Stimulated activated CD4-positive, alpha-beta T cell treated with anti-CD3 and anti-CD28 coated beads, TNF-alpha, amount 100 ng/mL, for 4 hours (primary cell): ENCODE data around the gene BAG2.

ENCODE experiments used
- DNase-seq, 3 experiments: peaks; one replicate each; pipeline ENCODE4 v3.0.0-alpha.2; 2020; ENCODE audit warnings: low read depth in 3 of 3

Gene BAG2

DNA sequence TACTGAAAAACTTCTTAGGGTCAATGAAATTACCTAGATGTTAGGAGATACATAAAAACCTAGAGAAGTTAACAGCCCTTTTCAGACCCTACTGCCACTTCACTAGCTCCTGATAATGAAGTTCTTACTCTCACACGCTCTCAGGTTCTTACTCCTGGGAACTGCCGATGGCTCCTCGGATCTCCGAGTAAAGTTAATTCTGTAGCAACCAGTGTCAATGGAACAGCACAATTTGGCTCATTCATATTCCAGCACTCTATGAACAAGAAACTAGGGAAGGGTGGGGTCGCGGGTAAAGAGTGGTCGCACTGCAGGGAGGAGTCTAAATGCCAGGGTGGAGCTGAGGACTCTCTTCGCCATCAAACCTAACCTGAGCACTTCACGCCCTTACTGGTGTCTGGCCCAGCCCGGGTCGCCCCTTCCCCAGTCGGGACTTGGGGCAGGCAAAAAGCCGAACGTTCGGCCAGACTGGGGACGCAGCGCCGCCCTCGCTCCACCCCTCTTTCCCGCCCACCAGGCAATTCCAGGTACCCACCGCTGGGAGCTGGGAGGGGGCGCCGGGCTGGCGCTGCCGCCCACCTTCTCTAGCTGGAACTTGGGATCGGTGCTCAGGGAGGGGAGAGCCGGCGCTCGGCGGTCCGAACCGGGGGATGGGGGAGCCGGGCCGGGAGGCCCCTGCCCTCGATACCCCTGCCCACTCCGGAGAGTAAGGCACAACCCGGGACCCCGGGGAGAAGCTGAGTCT, 49.2 kb downstream of the BAG2 start:
- peak; percentile 7 to 29 (median 15) for DNase-seq

- peak; percentile 68 to 78 (median 77) for DNase-seq
These were observed 50.0 kb downstream of the BAG2 start, which contains the start of gene RAB23 for GRCh38 chr6:57221936-57222742. Gene RAB23, minus strand, starts transcription at chr6:57222307. Its CDS starts 11,927 bp downstream, at chr6:57210380.

GRCh38 chr6:57222743-57223077, 50.6 kb downstream of the BAG2 start:
- no peak for DNase-seq

GRCh38 chr6:57224769-57225515, 52.8 kb downstream of the BAG2 start:
- no peak for DNase-seq

GRCh38 chr6:57226221-57226620, 54.1 kb downstream of the BAG2 start:
- no peak for DNase-seq
